COLO668 (cell line): Measurements from ENCODE around the gene GPR153.
A peak's percentile ranks its signal among the peaks of the same experiment; 100 is the strongest.

Source experiments
- DNase-seq: peaks from one replicate; lab custom pipeline; 2025; ENCODE audit not compliant: unreplicated experiment; lab: John Stamatoyannopoulos, UW

Gene GPR153

DNA sequence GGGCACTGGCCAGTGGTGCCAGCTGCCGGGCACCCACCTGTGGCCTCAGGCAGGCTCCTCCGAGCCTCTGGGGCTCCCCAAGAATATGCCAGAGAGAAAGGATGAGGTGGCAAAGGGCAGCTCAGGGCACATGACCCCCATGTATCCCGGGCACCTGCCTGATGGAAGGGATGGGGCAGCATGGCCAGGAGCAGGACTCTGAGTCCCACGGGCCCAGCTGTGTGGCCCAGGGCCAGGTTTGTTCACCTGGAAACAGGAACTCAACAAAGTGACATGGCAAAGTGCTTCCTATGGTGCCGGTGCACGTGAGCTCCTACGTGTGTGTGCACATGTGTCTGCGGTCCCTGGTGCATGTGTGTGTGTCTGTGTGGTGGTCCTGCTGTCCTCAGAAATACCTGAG, 9.5 kb upstream of the GPR153 start:
- DNase-seq: peak; percentile 96

DNA sequence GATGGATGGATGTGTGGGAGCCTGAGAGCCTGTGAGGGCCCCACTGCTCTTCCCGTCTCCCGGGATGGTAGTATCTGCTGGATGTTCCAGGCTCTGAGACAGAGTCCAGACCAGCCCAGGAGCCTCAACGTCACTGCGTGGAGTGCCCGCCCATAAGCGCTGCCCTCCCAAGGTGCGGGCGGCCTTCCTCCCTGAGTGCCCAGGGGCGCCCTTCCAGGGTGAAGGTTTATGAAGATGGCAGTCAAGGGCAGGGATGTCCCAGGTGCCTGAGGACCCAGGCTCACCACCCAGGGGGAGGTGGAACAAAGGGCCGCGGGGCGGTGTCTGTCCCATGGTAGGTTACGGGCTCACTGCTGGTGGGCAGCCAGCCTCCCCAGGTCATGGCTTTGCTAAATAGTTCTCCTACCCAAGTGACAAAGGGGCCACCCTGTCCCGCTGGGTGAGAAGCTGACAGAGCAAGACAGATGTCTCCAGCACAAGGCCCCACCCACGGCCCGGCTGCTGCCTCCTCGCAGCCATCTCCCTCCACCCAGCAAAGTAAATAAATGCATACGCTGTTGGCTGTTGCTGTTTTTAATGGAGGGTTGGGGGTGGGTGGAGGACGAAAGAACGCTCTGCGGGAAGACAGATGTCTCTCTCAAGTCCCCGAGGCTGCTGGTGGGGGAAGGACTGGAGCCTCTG, 9.0 kb upstream of the GPR153 start:
- peak; percentile 95 for DNase-seq

DNA sequence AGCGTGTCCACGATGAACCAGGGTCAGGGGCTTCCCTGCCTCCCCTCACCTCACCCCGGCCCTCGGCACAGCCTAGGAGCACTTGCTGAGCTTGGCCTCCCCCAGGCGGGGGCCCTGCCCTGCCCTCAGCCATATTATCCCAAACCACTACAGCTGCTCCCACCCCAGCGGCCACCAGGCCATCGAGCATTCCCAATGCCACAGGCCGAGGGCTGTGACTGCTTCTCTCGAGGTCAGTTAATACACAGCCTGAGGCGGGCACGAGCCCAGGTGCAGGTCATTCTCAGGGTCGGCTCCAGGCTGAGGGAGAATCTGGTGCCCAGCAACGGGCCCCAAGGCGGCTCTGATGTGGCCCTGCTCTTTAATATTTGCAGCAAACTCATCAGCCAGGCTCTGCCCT, 8.4 kb upstream of the GPR153 start:
- DNase-seq: no peak

DNA sequence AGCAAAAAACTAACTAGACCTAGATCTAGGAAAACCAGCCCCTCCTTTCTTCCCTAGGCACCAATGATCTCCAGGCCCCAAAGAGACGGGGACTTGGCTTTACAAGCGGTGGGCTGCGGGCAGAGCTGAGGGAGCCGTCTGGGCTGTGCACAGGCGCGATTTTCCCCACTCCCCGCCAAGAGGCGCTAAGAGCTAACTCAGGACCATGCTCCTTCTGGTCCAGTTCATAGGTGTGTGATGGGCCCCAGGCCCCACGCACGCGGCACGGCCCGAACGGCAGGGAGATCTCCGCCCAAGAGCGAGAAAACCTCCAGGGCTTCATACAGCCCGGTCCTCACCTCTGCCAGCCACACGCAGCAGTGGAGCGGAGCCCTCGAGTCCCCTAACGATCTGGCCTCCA, 7.5 kb upstream of the GPR153 start:
- DNase-seq: no peak

DNA sequence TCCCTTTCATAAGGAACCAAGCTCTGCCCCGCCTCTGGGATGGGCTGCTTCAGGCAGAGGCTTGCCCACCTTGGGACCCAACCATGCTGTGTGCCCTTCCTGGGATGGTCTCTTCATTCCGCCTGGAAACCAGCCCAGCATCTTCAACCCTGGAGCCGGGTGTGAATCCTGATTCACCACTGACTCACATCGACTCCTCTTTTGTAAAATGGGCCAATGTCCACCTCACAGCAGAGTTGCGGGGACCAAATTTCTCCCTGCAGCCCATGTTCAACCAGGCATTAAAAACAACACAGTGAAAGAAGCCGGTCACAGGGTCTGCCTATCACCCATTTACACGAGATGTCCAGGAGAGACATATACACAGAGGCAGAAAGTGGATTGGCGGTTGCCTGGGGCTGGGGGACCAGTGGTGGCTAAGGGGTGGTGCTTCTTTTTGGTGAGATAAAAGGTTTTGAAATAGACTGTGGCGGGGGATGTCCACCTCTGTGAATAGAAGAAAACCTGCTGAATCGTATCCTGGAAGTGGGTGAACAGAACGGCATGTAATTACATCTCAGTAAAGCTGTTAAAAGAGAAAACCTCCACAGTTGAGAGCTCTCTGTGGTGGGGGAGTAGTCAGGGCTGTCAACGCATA, 6.9 kb upstream of the GPR153 start:
- no peak for DNase-seq

DNA sequence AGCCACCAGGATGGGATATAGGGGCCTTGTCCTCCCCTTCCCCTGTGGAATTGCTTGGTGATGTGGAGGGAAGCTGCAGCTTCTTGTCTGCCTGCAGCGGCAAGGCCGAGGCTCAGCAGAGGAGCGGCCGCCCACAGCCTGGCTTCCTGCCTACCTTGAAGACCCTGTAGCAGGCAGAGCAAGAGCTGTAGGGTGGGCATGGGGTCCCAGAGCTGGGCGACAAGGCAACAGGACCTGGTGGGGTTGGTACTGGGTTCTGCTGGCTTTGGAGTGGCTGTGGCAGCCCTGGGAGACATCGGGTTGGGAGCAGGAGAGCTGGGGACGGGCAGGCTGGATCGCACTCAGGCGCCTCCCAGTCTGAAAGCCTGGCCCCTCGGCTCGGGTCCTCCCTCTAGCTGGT, 5.7 kb upstream of the GPR153 start:
- no peak for DNase-seq

DNA sequence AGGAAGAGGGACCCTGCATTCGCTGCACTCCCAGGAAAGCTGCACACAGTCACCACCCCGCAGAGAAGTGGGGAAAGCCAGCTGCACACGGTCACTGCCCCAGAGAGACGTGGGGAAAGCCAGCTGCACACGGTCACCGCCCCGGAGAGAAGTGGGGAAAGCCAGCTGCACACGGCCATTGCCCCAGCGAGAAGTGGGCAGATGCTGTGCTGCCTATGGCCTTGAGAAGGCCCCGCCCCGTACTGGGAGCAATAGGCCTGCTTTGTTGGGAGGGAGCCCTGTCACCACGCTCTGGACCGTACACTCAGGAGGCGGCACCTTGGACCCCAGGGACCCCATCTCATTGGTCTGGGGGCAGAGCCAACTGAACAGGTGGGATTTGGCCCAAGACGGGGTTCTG, 4.3 kb upstream of the GPR153 start:
- peak; percentile 95 for DNase-seq

DNA sequence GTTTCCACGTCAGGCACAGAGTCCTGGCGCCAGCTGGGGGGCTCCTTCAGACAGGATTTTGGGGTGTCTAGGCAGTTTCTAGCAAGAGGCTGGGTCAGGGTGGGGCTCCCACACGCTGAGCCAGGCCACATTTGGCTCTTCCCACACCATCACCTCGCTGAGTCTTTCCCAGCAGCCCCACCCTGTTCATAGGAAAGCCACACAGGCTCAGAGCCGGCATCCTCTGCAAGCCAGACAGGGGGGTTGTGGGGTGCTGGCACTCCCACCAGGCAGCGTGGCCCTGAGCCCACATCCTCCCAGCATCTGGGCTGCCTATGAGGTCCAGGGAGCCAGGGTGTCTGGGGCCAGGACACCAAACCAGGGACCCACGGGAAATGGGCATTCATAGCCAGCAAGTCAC, 2.8 kb upstream of the GPR153 start:
- DNase-seq: no peak

DNA sequence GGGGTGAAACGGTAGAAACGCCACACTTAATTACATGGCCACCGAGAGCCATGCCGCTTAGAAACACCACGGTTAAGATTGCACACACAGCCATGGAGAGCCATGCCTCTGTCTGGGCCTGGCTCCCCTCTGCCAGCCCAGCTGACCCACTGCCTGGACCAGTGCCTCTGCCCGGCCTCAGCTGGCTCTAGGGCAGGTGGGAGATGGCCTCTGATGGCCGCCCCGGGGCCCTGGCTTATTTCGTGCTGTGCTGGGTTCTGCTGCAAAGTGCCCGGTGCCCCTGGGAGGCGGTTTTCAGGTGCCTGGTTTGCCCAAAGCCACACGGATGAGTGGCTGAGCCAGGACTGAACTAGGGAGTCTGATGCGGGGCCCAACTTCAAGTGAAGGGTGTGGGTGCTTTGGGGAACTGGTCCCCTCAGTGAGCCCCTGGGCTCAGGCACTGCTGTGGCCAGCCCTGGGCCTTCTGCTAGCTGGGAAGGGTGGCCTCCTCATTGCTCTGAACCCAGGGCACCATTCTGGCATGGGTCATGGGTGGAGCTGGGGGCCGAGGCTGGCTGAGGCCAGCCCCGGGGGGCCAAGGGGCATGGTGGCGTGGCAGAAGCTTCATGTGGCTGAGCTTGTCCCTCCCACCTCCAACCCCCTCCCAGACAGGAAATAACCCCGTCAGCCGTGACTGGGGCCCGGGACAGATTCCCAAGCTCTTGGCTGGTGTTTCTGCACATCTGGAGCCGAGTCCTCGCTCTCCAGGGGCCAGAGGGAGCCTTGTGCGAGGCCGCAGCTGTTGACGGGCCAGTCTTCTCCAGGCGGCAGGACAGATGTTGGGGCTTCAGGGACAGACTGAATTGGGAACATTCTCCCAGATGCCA, 1.9 kb upstream of the GPR153 start:
- DNase-seq: no peak

DNA sequence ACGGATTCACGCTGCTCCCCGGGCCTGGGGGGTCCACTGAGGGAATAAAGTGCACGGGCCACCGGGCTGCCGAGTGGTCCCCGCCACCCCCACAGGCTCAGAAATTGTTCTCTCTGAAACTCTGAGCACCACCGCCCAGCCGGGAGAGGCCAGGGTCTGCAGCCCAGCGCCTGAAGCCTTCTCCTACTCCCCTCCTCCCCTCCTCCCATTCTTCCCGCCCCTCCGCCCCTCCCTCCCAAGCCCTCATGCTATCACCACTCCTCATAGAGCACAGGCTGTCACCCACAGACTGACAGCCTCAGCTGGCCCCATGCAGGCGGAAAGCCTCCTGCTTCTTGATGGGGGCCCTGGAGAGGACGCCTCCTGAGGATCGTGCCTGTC, 707 bp upstream of the GPR153 start:
- DNase-seq: no peak

DNA sequence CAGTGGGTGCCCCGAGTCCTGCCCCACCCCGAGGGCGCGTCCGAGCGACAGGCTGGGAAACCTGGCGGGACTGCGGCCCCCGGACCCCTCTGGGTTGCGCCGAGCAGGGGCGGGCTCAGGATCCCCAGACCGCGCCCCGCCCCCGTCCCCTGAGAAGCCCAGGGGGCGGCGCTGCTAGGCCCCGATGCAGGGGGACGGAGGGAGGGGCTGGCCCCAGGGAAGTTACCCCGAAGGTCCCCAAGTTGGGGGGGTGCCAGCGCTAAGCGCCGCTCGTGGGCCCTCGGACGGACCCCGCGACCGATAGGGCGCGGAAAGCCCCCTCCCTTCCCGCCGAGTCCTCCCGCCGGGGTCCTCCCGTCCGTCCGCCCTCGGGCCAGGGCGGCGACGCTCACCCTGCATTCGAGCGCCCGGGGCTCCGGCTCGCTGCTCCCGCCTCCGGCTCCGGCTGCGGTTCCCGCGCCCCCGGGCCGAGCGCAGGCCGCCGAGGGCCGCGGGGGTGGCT, 414 bp downstream of the GPR153 start:
- peak; percentile 68 for DNase-seq

DNA sequence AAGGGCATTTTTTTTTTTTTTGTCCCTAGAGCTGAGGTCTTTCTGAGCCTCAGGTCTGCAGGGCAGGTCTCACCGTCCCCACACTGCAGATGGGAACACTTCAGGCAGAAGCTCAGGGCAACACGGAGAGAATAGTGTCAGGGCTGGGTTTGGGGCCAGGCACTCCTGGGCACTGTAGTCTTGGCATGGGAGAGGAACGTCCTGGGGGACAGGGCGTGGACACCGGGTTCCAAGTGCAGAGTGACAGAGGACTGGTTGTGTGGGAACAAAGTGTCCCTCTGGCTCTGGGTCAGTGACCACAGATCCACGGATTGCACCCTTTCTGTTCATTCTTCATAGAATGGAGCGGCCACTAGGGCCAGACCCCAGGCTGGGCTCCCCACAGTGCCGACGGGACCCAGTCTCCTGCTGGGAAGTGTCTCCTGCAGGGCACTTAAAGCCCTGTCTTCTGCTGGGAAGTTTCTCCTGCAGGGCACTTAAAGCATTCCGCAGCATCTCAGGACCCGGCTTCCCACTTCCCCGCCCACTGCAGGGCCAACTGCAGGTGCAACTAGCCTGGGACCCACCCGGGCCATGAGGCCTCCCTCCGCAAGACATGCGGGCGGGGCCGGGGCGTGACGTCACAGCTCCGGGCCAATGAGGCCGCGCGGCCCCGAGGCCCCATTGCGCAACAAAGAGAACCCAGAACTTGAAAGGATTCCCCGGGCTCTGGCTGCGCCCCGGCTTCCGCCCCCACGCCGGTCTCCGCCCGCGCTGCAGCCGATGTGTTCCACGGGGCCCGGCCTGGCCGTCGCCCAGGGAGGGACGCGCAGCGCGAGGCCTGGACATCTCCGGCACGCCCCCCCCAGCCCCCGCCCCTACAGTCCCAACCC, 1.2 kb downstream of the GPR153 start:
- DNase-seq: peak; percentile 83

DNA sequence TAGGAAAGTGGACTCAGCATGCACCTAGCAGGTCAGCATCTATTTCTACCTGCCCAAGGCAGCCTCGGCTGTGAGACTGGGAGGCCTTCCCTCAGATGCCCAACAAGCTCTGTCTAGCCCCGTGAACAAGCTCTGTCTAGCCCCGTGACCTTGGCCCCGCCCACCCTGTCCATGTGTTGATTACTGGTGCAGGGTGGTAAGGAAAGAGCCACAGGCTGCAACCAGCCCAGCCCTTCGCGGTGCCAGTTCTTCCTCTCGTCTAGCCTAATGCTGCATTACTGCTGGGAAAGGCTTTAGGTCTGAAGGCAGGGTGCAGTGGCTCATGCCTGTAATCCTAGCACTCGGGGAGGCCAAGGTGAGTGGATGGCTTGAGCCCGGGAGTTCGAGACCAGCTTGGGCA, 2.2 kb downstream of the GPR153 start:
- DNase-seq: peak; percentile 45

DNA sequence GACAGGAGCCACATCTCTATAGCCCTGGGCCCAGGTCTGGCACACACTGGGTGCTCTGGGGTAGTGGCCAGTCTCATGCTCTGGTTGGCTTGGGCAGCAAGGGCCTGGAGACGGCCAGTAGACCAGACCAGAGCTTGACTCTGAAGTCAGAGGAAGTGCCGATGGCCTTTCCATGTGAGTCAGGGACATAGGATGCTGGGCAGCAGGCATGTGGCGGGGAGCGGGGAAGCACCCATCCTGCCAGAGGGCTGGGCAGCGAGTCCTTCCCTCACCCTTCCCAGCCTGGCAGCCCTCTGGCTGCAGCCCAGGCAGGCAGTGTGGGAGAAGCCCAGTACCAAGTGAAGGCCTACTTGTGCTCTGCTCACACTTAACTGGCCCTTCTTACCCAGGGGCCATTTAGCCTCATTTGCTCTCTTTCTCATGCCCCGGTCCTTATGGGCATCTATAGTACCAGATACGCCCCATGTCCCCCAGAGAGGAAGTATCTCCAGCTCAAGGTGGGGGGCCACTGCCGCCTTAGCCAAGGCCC, 3.3 kb downstream of the GPR153 start:
- DNase-seq: no peak

DNA sequence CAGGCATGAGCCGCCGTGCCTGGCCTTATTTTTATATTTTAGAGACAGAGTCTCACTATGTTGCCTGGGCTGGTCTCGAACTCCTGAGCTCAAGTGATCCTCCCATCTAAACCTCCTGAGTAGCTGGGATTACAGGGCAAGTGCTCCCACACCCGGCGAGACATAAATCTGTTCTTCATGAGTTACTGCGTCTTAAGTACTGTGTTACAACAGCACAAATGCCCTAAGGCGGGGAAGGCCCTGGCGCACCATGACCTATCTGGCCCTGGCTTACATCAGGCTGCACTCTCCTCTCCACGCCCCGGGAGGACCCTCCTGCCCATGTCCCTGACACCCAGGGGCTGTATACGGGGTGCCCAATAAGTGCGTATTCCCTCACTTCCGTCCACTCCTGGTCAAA, 4.3 kb downstream of the GPR153 start:
- no peak for DNase-seq

DNA sequence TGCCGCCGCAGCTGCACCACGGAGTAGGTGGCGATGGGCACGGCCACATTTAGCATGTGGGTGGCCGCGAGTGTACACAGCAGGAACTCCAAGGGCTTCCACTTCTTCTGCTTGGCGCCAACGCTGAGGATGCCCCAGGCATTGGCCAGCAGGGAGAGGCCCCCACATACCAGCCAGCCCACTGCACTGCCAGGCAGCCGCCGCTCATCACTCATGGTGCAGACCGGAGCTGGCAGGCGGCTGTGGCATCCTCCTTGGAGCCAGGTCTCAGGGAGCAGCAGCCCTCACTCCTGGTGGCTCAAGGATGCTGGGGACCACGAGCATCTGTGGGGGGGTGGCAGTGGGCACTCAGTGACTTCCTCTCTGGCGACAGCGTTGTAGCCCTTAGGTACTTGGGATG, 6.2 kb downstream of the GPR153 start:
- DNase-seq: no peak

DNA sequence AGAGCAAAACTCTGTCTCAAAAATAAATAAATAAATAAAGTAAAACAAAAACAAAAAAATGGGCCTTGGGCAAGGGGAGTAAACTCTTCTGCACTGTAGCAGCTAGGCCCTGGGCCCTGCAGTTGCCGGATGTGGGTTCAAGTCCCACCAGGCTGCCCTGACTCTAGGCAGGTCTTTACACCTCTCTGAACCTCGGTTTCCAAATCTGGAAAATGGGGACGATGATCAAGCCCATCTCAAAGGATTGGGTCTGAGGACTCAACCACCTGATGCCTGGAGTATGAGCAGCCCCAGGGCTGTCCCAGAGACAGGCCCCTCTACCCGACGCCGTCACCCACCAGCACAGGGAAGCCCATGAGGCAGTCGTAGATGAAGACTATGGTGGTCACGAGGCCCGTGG, 7.5 kb downstream of the GPR153 start:
- no peak for DNase-seq

DNA sequence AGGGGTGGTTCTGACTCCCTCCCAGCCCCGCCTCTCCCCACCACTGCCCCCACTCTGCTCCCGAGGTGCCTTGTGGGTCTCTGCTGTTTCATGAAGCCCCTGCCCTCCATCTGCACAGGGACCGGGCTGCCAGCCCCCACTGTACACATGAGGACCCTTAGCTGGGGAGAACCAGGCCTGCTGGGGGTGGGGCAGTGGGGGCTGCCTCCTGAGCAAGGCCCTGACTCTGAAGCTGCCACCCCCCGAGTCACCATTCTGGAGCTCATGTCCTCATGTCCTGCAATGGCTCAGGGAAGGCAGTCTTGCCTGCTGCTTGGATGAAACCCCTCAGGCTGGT, 8.6 kb downstream of the GPR153 start:
- no peak for DNase-seq

DNA sequence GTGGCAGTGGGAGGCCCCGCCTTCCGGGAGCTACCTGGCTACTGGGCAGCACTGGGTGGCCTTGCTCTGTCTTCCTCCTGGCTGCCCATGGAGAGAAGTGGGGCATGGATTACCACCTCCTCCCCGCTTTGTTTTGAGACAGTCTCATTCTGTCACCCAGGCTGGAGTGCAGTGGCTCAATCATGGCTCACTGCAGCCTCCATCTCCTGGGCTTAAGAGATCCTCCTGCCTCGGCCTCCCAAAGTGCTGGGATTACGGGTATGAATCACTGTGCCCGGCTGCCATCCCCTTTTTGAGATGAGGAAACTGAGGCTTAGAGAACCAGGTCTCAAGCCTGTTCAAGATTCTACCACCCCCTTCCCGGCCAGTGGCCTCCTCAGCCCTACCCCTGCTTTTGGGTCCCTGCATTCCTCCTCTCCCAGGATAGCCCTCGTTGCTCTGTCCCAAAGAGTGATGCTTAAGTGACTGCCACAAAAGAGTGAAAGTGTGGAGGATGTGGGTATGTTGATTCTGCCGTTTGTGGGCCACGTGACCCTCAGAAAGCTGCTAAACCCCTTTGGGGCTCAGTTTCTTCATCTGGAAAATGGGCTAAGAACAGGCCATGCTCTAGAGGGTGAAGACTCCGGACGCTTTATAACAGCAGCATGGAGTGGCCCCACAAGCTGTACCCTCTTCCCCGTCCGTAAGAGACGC, 9.1 kb downstream of the GPR153 start:
- no peak for DNase-seq

DNA sequence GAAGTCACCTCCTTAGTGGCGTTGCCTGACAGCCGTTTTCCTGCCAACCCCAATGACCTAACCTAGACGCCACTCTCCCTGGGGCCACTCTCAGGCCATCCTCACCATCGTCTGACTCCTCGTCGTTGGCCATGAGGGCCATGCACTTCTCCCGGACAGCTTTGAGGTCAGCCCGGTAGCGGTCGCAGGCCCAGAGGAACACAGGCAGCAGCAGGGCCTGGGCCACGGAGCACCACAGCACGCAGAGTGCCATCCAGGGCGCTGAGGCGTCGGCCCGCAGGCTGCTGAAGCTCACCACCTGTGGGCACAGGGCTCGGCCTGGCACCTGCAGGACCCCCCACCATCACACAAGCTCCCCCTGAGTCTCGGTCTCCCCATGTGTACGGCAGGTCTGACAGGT, 9.7 kb downstream of the GPR153 start:
- DNase-seq: no peak
